Lung (tissue), 12 donors: Measurements from ENCODE around the gene UBXN10. TPM values are rescaled to one million over a fixed set of nuclear protein-coding genes. Genes with fewer than 3 reads are reported as not detected.

Experiments used
- ATAC-seq: fragments of 200-7000 bp; cut with Tn5 transposase; one replicate; pipeline ENCODE4 v1.9.1; 2020; ENCODE audit warnings: moderate number of reproducible peaks; ENCODE audit not compliant: insufficient read depth, low FRiP score
- DNase-seq, 3 donors: peaks; one replicate each; pipeline ENCODE4 v3.0.0-alpha.2; 2013 to 2017
- H3K27ac ChIP-seq, 2 donors: one replicate each; pipeline ENCODE4 v1.5.1; 2013; ENCODE audit warnings: mild to moderate bottlenecking in 2 of 2, moderate library complexity in 2 of 2, control low read depth in 1 of 2, inconsistent platforms in 1 of 2, low read depth in 1 of 2, low read length in 1 of 2
- H3K27me3 ChIP-seq, 3 donors: one replicate each; pipeline ENCODE4 v1.5.1; 2013; ENCODE audit warnings: low read length in 2 of 3; ENCODE audit not compliant: control insufficient read depth in 3 of 3, insufficient read depth in 3 of 3
- H3K36me3 ChIP-seq, 4 donors: one replicate each; pipeline ENCODE4 v1.5.1; 2013; ENCODE audit warnings: low read length in 4 of 4, mild to moderate bottlenecking in 1 of 4, moderate library complexity in 1 of 4; ENCODE audit not compliant: control insufficient read depth in 4 of 4, insufficient read depth in 4 of 4
- H3K4me1 ChIP-seq, 5 donors: one replicate each; pipeline ENCODE4 v1.5.1; 2013; ENCODE audit warnings: low read length in 5 of 5, mild to moderate bottlenecking in 2 of 5, moderate library complexity in 1 of 5; ENCODE audit not compliant: control insufficient read depth in 5 of 5, insufficient read depth in 5 of 5
- H3K4me3 ChIP-seq: one replicate; pipeline ENCODE4 v1.5.1; 2013; ENCODE audit warnings: mild to moderate bottlenecking, control low read depth, moderate library complexity
- H3K9ac ChIP-seq, 2 donors: one replicate each; pipeline ENCODE4 v1.5.1; 2013; ENCODE audit warnings: low read length in 2 of 2, control low read depth in 1 of 2; ENCODE audit not compliant: insufficient read depth in 1 of 2
- H3K9me3 ChIP-seq, 4 donors: one replicate each; pipeline ENCODE4 v1.5.1; 2013; ENCODE audit warnings: low read length in 3 of 4, mild to moderate bottlenecking in 1 of 4, moderate library complexity in 1 of 4; ENCODE audit not compliant: control insufficient read depth in 4 of 4, insufficient read depth in 3 of 4
- WGBS, 2 donors: extraction: QIAGEN DNeasy Blood & Tissue Kit; methylation state at CpG; one replicate each; pipeline ENCODE4 v1.1.7; 2013; 5-methylcytosine and 5-hydroxymethylcytosine counted together
- polyA plus RNA-seq, 2 donors: library from polyadenylated mRNA; stranded (reverse); fragments of 200-250 nt; gene quantifications; one replicate each; pipeline ENCODE4 v1.2.1, GENCODE V29; 2013
- total RNA-seq, 2 donors: library from RNA; depleted of rRNA in 1 of 2; stranded (reverse); fragments of >200 nt in 1 of 2; gene quantifications; one replicate each; pipeline ENCODE4 v1.2.1, GENCODE V29; 2014 to 2021
- TF ChIP-seq, protein P1 (sequence below): IDR thresholded peaks from 2 replicates; pipeline ENCODE4 v1.5.1; 2012; ENCODE audit warnings: mild to moderate bottlenecking; ENCODE audit errors: control extremely low read depth, extremely low read depth
- donor health status: control.
- donor health status: control.
- donor health status: Bipolar disorder and iron deficiency.
- donor health status: healthy.
- donor health status: DM: yes; HTN: yes; CAD: no.

UBXN10 gene
- total and polyA plus RNA-seq, 4 donors: 2.5 to 19.7 (median 12.3) TPM

DNA sequence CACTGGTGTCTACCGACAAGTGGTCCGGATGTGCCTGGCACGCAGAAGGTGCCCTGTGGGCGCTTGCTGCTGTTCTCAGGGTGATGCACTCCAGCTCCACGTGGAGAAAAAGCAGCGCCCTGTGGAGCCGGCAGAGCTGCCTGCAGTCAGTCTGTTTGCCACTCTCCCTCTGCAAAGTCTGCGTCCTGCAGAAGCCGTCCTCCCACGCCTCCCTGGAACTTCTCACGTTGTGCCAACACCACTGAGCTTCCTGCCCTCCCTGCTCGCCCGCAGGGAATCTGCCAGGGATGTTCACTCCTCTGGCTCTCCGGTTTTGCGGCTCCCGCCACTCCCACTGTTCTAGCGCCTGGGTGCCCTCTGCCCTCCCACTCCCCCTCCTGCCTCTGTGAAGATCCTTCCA lies 19.8 kb upstream of the UBXN10 start:
- 56 to 71% methylated on average over 16 to 17 of the region's 17 CpGs for WGBS, 2 donors
- Histone ChIP-seq H3K4me3 (no peak overlapping the region), H3K27me3 (peaks cover 0 to 10% (median 0%) of the 10 kb centered on the region in 3 donors), H3K9ac (no peak overlapping the region), H3K27ac (no peak overlapping the region), H3K4me1 (peaks cover 0 to 5% (median 0%) of the 10 kb centered on the region in 5 donors), H3K9me3 (peaks cover 0 to 25% (median 2%) of the 10 kb centered on the region in 4 donors), H3K36me3 (no peaks in the 10 kb centered on the region)
- TF ChIP-seq, protein P1, sequence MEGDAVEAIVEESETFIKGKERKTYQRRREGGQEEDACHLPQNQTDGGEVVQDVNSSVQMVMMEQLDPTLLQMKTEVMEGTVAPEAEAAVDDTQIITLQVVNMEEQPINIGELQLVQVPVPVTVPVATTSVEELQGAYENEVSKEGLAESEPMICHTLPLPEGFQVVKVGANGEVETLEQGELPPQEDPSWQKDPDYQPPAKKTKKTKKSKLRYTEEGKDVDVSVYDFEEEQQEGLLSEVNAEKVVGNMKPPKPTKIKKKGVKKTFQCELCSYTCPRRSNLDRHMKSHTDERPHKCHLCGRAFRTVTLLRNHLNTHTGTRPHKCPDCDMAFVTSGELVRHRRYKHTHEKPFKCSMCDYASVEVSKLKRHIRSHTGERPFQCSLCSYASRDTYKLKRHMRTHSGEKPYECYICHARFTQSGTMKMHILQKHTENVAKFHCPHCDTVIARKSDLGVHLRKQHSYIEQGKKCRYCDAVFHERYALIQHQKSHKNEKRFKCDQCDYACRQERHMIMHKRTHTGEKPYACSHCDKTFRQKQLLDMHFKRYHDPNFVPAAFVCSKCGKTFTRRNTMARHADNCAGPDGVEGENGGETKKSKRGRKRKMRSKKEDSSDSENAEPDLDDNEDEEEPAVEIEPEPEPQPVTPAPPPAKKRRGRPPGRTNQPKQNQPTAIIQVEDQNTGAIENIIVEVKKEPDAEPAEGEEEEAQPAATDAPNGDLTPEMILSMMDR: no peak
- ATAC-seq (no peak), DNase-seq (no peak)

DNA sequence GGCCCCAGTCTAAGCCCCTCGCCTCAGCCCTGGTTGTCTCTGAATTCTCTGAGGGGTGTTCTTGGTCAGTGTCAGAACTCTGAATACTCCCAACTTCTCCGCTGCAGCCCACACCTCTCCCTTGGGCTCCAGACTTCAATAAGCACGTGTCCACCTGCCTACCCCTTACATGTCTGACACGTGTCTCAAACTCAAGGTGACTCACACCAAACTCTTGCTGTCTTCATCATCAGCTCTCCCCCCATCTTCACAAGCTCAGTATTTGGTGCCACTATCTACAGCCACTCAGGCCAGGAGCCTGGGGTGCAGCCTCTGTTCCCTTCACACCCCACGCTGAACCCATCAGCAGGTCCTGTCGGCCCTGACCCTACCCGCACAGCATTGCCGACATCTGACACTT lies 18.8 kb upstream of the UBXN10 start:
- TF ChIP-seq, protein P1: no peak
- no peak for ATAC-seq
- 83 to 88% methylated on average over 8 of the region's 8 CpGs for WGBS, 2 donors
- H3K9me3 ChIP-seq: peaks cover 0 to 20% (median 0%) of the 10 kb centered on the region in 4 donors
- H3K4me1 ChIP-seq: peaks cover 0 to 9% (median 0%) of the 10 kb centered on the region in 5 donors
- H3K27me3 ChIP-seq: peaks cover 0 to 10% (median 0%) of the 10 kb centered on the region in 3 donors
- no peak overlapping the region for H3K4me3 ChIP-seq
- no peak overlapping the region for H3K27ac ChIP-seq
- no peak for DNase-seq
- no peak overlapping the region for H3K9ac ChIP-seq
- no peaks in the 10 kb centered on the region for H3K36me3 ChIP-seq

DNA sequence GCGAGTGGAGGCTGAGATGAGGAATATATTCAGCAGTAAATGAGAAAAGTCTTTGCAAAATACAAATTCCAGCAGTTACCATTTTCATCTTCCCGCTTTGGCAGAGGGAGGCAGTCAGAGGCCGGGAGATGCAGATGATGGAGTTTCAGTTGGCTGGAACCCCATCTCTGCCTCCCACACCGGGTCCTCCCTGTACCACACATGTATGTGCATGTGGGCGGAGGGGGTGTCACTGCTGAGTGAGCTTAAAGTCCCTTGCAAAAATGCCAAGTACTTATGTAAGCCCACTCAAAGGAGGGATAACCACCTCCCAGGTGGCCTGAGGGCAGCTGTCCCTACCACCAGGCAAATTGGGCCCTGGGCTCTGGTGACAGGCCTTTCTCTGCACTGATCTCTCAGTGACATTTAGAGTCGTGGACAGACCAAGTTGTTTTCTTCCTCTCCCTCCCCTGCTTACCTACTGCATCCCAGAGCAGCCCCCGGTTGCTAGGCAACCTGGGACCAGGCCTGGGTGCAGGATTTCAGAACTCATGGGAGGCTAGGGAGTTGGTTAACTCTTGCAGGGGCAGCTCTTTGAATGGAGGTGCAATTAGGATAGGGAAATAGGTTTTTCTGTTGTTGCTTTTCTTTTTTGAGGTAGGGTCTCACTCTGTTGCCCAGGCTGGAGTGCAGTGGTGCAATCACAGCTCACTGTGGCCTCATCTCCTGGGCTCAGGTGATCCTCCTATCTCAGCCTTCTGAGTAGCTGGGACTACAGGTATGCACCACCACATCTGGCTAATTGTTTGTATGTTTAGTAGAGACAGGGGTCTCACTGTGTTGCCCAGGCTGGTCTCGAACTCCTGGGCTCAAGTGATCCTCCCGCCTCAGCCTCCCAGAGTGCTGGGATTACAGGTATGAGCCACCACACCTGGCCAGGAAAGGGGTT lies 17.1 kb upstream of the UBXN10 start:
- Histone ChIP-seq H3K4me1 (peaks cover 0 to 9% (median 0%) of the 10 kb centered on the region in 5 donors), H3K9me3 (peaks cover 0 to 9% (median 0%) of the 10 kb centered on the region in 4 donors), H3K27ac (no peak overlapping the region), H3K9ac (no peak overlapping the region), H3K36me3 (no peaks in the 10 kb centered on the region), H3K4me3 (no peak overlapping the region), H3K27me3 (peaks cover 0 to 10% (median 0%) of the 10 kb centered on the region in 3 donors)
- DNase-seq (no peak), ATAC-seq (no peak)
- TF ChIP-seq, protein P1: no peak
- 84 to 89% methylated on average over 9 of the region's 9 CpGs for WGBS, 2 donors
